HepG2 (cell line): ENCODE measurements around the gene MAP1B. TPM values are rescaled to one million over a fixed set of nuclear protein-coding genes. Genes with fewer than 3 reads are reported as not detected.

Source experiments
- ATAC-seq: fragments of 200-7000 bp; cut with Tn5 transposase; 3 replicates; pipeline ENCODE4 v1.9.1; 2020; ENCODE audit warnings: mild to moderate bottlenecking, moderate library complexity
- BruUV-seq: library from RNA; stranded (reverse); fragments of 400-500 nt; replicated peaks from 2 replicates; lab custom pipeline; 2021; lab: Mats Ljungman, UMichigan
- CTCF ChIA-PET: fragments of 300-600 bp; formaldehyde crosslinking; extraction: SDS; loops from one replicate; lab custom pipeline; 2021; ENCODE audit warnings: low total read pairs, inconsistent platforms, low intra/inter-chr PET ratio; lab: Yijun Ruan, JAX
- POLR2A ChIA-PET: fragments of 350-600 bp; sonication (Branson Sonifier 250); formaldehyde crosslinking; loops from one replicate; lab custom pipeline; 2020; ENCODE audit warnings: antibody characterized with exemption, inconsistent platforms; lab: Yijun Ruan, JAX
- DNase-seq: peaks from one replicate; pipeline ENCODE4 v3.0.0-alpha.2; 2015; ENCODE audit warnings: low spot score
- FAIRE-seq: peaks from 3 replicates; lab custom pipeline; 2011; peaks lifted over from hg19 to GRCh38; lab: Jason Lieb, UNC
- H2AFZ ChIP-seq: one replicate; pipeline ENCODE4 v1.6.1; 2011; ENCODE audit warnings: low read length, inconsistent platforms
- H3K27ac ChIP-seq: fragments of 300-600 bp; 3 replicates; pipeline ENCODE4 v1.8.0; 2011; ENCODE audit warnings: mixed run types, mild to moderate bottlenecking, mixed read lengths, low read length, inconsistent platforms; ENCODE audit not compliant: insufficient read depth; ENCODE audit errors: extremely low read length
- H3K27me3 ChIP-seq, 2 experiments: fragments of 200-600 bp in 1 of 2; 2 replicates in 1 of 2; 3 replicates in 1 of 2; pipeline versions ENCODE4 v1.6.0 to v1.8.0; 2011; ENCODE audit warnings: low read length in 2 of 2, mild to moderate bottlenecking in 2 of 2, moderate library complexity in 2 of 2, inconsistent platforms in 1 of 2; ENCODE audit not compliant: insufficient read depth in 2 of 2, control insufficient read depth in 1 of 2
- H3K36me3 ChIP-seq, 2 experiments: fragments of 200-600 bp in 1 of 2; replicated peaks in 1 of 2; 2 replicates in 1 of 2; 3 replicates in 1 of 2; pipeline versions ENCODE4 v1.5.1 to v1.8.0; 2011; ENCODE audit warnings: low read length in 2 of 2, inconsistent platforms in 1 of 2; ENCODE audit not compliant: insufficient read depth in 2 of 2, control insufficient read depth in 1 of 2
- H3K4me1 ChIP-seq: 2 replicates; pipeline ENCODE4 v1.5.1; 2012; ENCODE audit warnings: low read length, inconsistent platforms; ENCODE audit not compliant: insufficient read depth
- H3K4me2 ChIP-seq: 2 replicates; pipeline ENCODE4 v1.6.0; 2011; ENCODE audit warnings: low read depth, low read length, inconsistent platforms
- H3K4me3 ChIP-seq, 3 experiments: fragments of 200-600 bp in 1 of 3; sonication (generic), shearing (Covaris generic) in 1 of 3; replicated peaks in 1 of 3; 2 replicates each; pipeline ENCODE4 v1.5.1; 2011 to 2016; ENCODE audit warnings: low read length in 3 of 3, inconsistent platforms in 2 of 3, low read depth in 2 of 3, mild to moderate bottlenecking in 2 of 3, control low read depth in 1 of 3, mixed read lengths in 1 of 3; ENCODE audit not compliant: insufficient read depth in 1 of 3
- H3K79me2 ChIP-seq: one replicate; pipeline ENCODE4 v1.6.1; 2011; ENCODE audit warnings: low read length, inconsistent platforms; ENCODE audit not compliant: insufficient read depth
- H3K9ac ChIP-seq: 2 replicates; pipeline ENCODE4 v1.6.0; 2011; ENCODE audit warnings: mild to moderate bottlenecking, low read depth, low read length, inconsistent platforms; ENCODE audit not compliant: insufficient read depth
- H3K9me3 ChIP-seq: 2 replicates; pipeline ENCODE4 v1.5.1; 2012; ENCODE audit warnings: mild to moderate bottlenecking, low read length
- H4K20me1 ChIP-seq: 2 replicates; pipeline ENCODE4 v1.6.0; 2011; ENCODE audit warnings: inconsistent platforms, mild to moderate bottlenecking, low read length, moderate library complexity; ENCODE audit not compliant: insufficient read depth
- ESRRA ChIP-seq: sonication (generic); formaldehyde crosslinking; IDR thresholded peaks from 2 replicates; pipeline ENCODE4 v1.5.1; 2020; ENCODE audit warnings: mild to moderate bottlenecking, low read depth, missing genetic modification reagents
- MED8 ChIP-seq: sonication (generic); formaldehyde crosslinking; IDR thresholded peaks from 2 replicates; pipeline ENCODE4 v1.8.1; 2023; ENCODE audit warnings: mild to moderate bottlenecking, missing genetic modification reagents; ENCODE audit not compliant: insufficient replicate concordance
- RXRB ChIP-seq: IDR thresholded peaks from 2 replicates; pipeline ENCODE4 v1.6.1; 2016; ENCODE audit warnings: borderline replicate concordance, missing genetic modification reagents, missing compliant biosample characterization
- ZNF335 ChIP-seq: sonication (generic); formaldehyde crosslinking; IDR thresholded peaks from 2 replicates; pipeline ENCODE4 v1.4.0; 2020; ENCODE audit warnings: missing genetic modification reagents
- ZNF430 ChIP-seq: sonication (generic); formaldehyde crosslinking; IDR thresholded peaks from 2 replicates; pipeline ENCODE4 v1.9.0; 2021; ENCODE audit warnings: mild to moderate bottlenecking, missing genetic modification reagents
- ZNF572 ChIP-seq: sonication (generic); formaldehyde crosslinking; IDR thresholded peaks from 2 replicates; pipeline ENCODE4 v1.5.1; 2020; ENCODE audit warnings: mild to moderate bottlenecking, missing genetic modification reagents
- ZNF589 ChIP-seq: sonication (generic); formaldehyde crosslinking; conservative IDR thresholded peaks from 2 replicates; pipeline ENCODE4 v1.8.0; 2022; ENCODE audit warnings: mild to moderate bottlenecking, moderate library complexity, missing genetic modification reagents
- WGBS: methylation state at CpG from one replicate; pipeline ENCODE4 v1.1.6; 2017; ENCODE audit warnings: low lambda C conversion rate; 5-methylcytosine and 5-hydroxymethylcytosine counted together
- in situ Hi-C: cut with HindIII; loops from 2 replicates; pipeline ENCODE4 v1.10.0; 2017; ENCODE audit warnings: low pct_unique_long_range_greater_than_20kb; ENCODE audit not compliant: extremely low pct_ligation_motif_present
- intact Hi-C: fragments of 100-400 bp; cut with micrococcal nuclease; formaldehyde crosslinking; loops from one replicate; pipeline ENCODE4 v1.10.0; 2022; ENCODE audit not compliant: unreplicated experiment
- polyA plus RNA-seq, 8 experiments: library from polyadenylated mRNA; depleted of rRNA in 3 of 8; stranded (reverse) in 7 of 8; unstranded in 1 of 8; fragments of >200 nt; fragmentation: Illumina TruSeq in 4 of 8; extraction: Trizol in 4 of 8; gene quantifications; 2 replicates each; pipeline versions ENCODE4 v1.2.1 to v1.2.3, GENCODE V29; 2011 to 2016; ENCODE audit warnings: low read depth in 4 of 8, missing spikeins in 1 of 8, mixed read lengths in 1 of 8; ENCODE audit not compliant: insufficient read depth in 1 of 8
- total RNA-seq, 5 experiments: library from RNA; depleted of rRNA; stranded (reverse); fragments of >200 nt; fragmentation: Illumina TruSeq; extraction: Trizol; gene quantifications; 2 replicates each; pipeline ENCODE4 v1.2.3, GENCODE V29; 2016; ENCODE audit warnings: low read depth in 1 of 5
- TF ChIP-seq, protein P1 (sequence below), 2 experiments: sonication (generic) in 1 of 2; formaldehyde crosslinking in 1 of 2; IDR thresholded peaks; 2 replicates each; pipeline versions ENCODE4 v1.6.1 to v1.9.0; 2014 to 2022; ENCODE audit warnings: antibody characterized with exemption in 1 of 2, borderline replicate concordance in 1 of 2, inconsistent platforms in 1 of 2, low read depth in 1 of 2, missing genetic modification reagents in 1 of 2
- TF ChIP-seq, protein P2 (sequence below): sonication (generic); formaldehyde crosslinking; IDR thresholded peaks from 2 replicates; pipeline ENCODE4 v1.4.0; 2020; ENCODE audit warnings: missing genetic modification reagents
- TF ChIP-seq, protein P3 (sequence below): sonication (generic); formaldehyde crosslinking; IDR thresholded peaks from 2 replicates; pipeline ENCODE4 v1.5.1; 2020; ENCODE audit warnings: missing genetic modification reagents, mild to moderate bottlenecking, borderline replicate concordance

Gene MAP1B
- total and polyA plus RNA-seq, 2 of the 13 experiments (the other 11 are each of a cell fraction or from before 2014, with no cell fraction given) = 3.3 to 6.2 TPM

DNA sequence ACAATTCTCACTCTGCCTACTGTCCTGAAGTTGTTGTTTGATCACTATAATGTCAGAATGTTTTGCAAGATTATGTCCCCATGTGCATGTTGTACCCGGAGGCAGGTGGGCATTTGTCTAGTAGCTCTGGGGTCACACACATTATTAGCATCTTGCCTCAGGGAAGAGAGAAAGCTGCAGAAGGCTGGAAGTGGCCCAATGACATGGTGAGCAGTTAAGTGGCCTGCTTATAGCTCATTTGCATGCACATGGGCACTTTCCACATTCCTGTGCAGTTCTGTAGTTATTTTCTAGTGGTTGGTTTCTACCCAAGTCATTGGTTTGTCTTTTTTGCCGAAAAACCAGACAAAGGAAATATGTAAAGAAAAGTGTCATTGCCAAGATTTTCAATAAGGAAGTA is 80.9 kb downstream of the MAP1B start:
- ChIA-PET CTCF (no interaction called here), POLR2A (no interaction called here)
- Histone ChIP-seq H3K27me3 (no peaks in the 10 kb centered on the region), H3K79me2 (no peaks in the 10 kb centered on the region), H3K9me3 (no peaks in the 10 kb centered on the region), H3K4me2 (no peak overlapping the region), H4K20me1 (no peaks in the 10 kb centered on the region), H2AFZ (no peak overlapping the region), H3K9ac (no peak overlapping the region), H3K27ac (no peak overlapping the region), H3K36me3 (no peaks in the 10 kb centered on the region), H3K4me1 (no peaks in the 10 kb centered on the region), H3K4me3 (no peak overlapping the region)
- intact Hi-C loops (no loop called here), in situ Hi-C loops (no loop called here)
- no TSS peak for BruUV-seq
- ATAC-seq (no peak), DNase-seq (no peak), FAIRE-seq (no peak)
- 88% methylated on average over 2 of the region's 2 CpGs for WGBS
- TF ChIP-seq, protein P1, sequence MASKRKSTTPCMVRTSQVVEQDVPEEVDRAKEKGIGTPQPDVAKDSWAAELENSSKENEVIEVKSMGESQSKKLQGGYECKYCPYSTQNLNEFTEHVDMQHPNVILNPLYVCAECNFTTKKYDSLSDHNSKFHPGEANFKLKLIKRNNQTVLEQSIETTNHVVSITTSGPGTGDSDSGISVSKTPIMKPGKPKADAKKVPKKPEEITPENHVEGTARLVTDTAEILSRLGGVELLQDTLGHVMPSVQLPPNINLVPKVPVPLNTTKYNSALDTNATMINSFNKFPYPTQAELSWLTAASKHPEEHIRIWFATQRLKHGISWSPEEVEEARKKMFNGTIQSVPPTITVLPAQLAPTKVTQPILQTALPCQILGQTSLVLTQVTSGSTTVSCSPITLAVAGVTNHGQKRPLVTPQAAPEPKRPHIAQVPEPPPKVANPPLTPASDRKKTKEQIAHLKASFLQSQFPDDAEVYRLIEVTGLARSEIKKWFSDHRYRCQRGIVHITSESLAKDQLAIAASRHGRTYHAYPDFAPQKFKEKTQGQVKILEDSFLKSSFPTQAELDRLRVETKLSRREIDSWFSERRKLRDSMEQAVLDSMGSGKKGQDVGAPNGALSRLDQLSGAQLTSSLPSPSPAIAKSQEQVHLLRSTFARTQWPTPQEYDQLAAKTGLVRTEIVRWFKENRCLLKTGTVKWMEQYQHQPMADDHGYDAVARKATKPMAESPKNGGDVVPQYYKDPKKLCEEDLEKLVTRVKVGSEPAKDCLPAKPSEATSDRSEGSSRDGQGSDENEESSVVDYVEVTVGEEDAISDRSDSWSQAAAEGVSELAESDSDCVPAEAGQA (IDR thresholded peaks at IDR 0.05; ENCODE audit: low read depth) = no peak
- TF ChIP-seq, protein P1 (CRISPR knock-in tag; IDR thresholded peaks at IDR 0.05; ENCODE audit: borderline replicate concordance) = no peak
- TF ChIP-seq ESRRA (no peak), MED8 (CRISPR knock-in tag) (no peak), ZNF589 (CRISPR knock-in tag) (no peak), ZNF572 (CRISPR knock-in tag) (no peak), ZNF430 (CRISPR knock-in tag) (no peak), RXRB (CRISPR knock-in tag) (no peak), ZNF335 (CRISPR knock-in tag) (no peak)
- TF ChIP-seq, protein P2, sequence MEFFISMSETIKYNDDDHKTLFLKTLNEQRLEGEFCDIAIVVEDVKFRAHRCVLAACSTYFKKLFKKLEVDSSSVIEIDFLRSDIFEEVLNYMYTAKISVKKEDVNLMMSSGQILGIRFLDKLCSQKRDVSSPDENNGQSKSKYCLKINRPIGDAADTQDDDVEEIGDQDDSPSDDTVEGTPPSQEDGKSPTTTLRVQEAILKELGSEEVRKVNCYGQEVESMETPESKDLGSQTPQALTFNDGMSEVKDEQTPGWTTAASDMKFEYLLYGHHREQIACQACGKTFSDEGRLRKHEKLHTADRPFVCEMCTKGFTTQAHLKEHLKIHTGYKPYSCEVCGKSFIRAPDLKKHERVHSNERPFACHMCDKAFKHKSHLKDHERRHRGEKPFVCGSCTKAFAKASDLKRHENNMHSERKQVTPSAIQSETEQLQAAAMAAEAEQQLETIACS (CRISPR knock-in tag) = no peak
- TF ChIP-seq, protein P3, sequence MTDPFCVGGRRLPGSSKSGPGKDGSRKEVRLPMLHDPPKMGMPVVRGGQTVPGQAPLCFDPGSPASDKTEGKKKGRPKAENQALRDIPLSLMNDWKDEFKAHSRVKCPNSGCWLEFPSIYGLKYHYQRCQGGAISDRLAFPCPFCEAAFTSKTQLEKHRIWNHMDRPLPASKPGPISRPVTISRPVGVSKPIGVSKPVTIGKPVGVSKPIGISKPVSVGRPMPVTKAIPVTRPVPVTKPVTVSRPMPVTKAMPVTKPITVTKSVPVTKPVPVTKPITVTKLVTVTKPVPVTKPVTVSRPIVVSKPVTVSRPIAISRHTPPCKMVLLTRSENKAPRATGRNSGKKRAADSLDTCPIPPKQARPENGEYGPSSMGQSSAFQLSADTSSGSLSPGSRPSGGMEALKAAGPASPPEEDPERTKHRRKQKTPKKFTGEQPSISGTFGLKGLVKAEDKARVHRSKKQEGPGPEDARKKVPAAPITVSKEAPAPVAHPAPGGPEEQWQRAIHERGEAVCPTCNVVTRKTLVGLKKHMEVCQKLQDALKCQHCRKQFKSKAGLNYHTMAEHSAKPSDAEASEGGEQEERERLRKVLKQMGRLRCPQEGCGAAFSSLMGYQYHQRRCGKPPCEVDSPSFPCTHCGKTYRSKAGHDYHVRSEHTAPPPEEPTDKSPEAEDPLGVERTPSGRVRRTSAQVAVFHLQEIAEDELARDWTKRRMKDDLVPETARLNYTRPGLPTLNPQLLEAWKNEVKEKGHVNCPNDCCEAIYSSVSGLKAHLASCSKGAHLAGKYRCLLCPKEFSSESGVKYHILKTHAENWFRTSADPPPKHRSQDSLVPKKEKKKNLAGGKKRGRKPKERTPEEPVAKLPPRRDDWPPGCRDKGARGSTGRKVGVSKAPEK (CRISPR knock-in tag) = no peak
